ENCODE data around the gene SLAIN2. TPM values are rescaled to one million over a fixed set of nuclear protein-coding genes. Genes with fewer than 3 reads are reported as not detected.

The SLAIN2 gene
- total RNA-seq, 1 experiment from 2014 or later = 12.5 TPM

GRCh38 chr4:48315728-48316630 is 25.4 kb upstream of the SLAIN2 start:
- H3K9me2 ChIP-seq (replicated peaks; ENCODE audit: low read length) = no peaks in the 10 kb centered on the region
- no peaks in the 10 kb centered on the region for H4K20me1 ChIP-seq (ENCODE audit: low read length)
- ChIA-PET POLR2A (ENCODE audit: unreplicated experiment) (no interaction called here), CTCF (no interaction called here)
- no peak overlapping the region for H3K4me3 ChIP-seq (ENCODE audit: low read length)
- no peaks in the 10 kb centered on the region for H3K27me3 ChIP-seq (ENCODE audit: low read length)
- intact Hi-C loops (cut with micrococcal nuclease) = loop anchor here (1.0 kb wide), 1 partner anchor 230 kb away; no protein-coding TSS in a partner anchor
- BruUV-seq (replicated peaks) = no TSS peak
- H3F3A ChIP-seq (ENCODE audit: low read length, unreplicated experiment) = no peaks in the 10 kb centered on the region
- no peaks in the 10 kb centered on the region for H3K36me3 ChIP-seq (ENCODE audit: low read depth, low read length)
- H3K9ac ChIP-seq (ENCODE audit: low read length) = no peak overlapping the region
- no peak for TF ChIP-seq EZH2phosphoT487 (IDR thresholded peaks at IDR 0.05; ENCODE audit: borderline replicate concordance, low read length)
- peak; percentile 77 for TF ChIP-seq CTCF (conservative IDR thresholded peaks at IDR 0.05; ENCODE audit: low read depth, low read length)
- H3K4me1 ChIP-seq (ENCODE audit: insufficient read depth, low read length) = no peaks in the 10 kb centered on the region
- H3K4me2 ChIP-seq (ENCODE audit: low read length) = no peak overlapping the region
- H3K9me3 ChIP-seq (ENCODE audit: low read length) = no peaks in the 10 kb centered on the region
- ATAC-seq (peak; percentile 73), DNase-seq (peak; percentile 63)
- H3K27ac ChIP-seq (ENCODE audit: low read length) = no peak overlapping the region
- no peaks in the 10 kb centered on the region for H3K79me2 ChIP-seq (ENCODE audit: low read length)
- no peak overlapping the region for H2AFZ ChIP-seq (ENCODE audit: low read length)

- TF ChIP-seq EZH2 (IDR thresholded peaks at IDR 0.05; ENCODE audit: low read length, unreplicated experiment) (no peak), EZH2phosphoT487 (IDR thresholded peaks at IDR 0.05; ENCODE audit: borderline replicate concordance, low read length) (no peak), CTCF (conservative IDR thresholded peaks at IDR 0.05; ENCODE audit: low read depth, low read length) (no peak)
- POLR2A ChIA-PET (ENCODE audit: unreplicated experiment) = no interaction called here
- H3K4me2 ChIP-seq (ENCODE audit: low read length) = no peak overlapping the region
- H3K9me3 ChIP-seq (ENCODE audit: low read length) = no peaks in the 10 kb centered on the region
- H3F3A ChIP-seq (ENCODE audit: low read length, unreplicated experiment) = no peaks in the 10 kb centered on the region
- no peaks in the 10 kb centered on the region for H3K27me3 ChIP-seq (ENCODE audit: low read length)
- H3K36me3 ChIP-seq (ENCODE audit: low read depth, low read length) = no peaks in the 10 kb centered on the region
- H3K9ac ChIP-seq (ENCODE audit: low read length) = no peak overlapping the region
- ATAC-seq (no peak), DNase-seq (no peak)
- no peaks in the 10 kb centered on the region for H3K79me2 ChIP-seq (ENCODE audit: low read length)
- no TSS peak for BruUV-seq (replicated peaks)
- no peaks in the 10 kb centered on the region for H4K20me1 ChIP-seq (ENCODE audit: low read length)
- no peak overlapping the region for H3K27ac ChIP-seq (ENCODE audit: low read length)
- intact Hi-C loops (cut with micrococcal nuclease) = no loop called here
- CTCF ChIA-PET = no interaction called here
- no peaks in the 10 kb centered on the region for H3K9me2 ChIP-seq (replicated peaks; ENCODE audit: low read length)
- no peak overlapping the region for H3K4me3 ChIP-seq (ENCODE audit: low read length)
- no peak overlapping the region for H2AFZ ChIP-seq (ENCODE audit: low read length)
- H3K4me1 ChIP-seq (ENCODE audit: insufficient read depth, low read length) = no peaks in the 10 kb centered on the region
These were observed 20.0 kb upstream of the SLAIN2 start for GRCh38 chr4:48321312-48321711.

- no peak overlapping the region for H2AFZ ChIP-seq (ENCODE audit: low read length)
- CTCF ChIA-PET = no interaction called here
- no peaks in the 10 kb centered on the region for H4K20me1 ChIP-seq (ENCODE audit: low read length)
- TF ChIP-seq CTCF (conservative IDR thresholded peaks at IDR 0.05; ENCODE audit: low read depth, low read length) (no peak), EZH2phosphoT487 (IDR thresholded peaks at IDR 0.05; ENCODE audit: borderline replicate concordance, low read length) (no peak), EZH2 (IDR thresholded peaks at IDR 0.05; ENCODE audit: low read length, unreplicated experiment) (no peak)
- H3K4me3 ChIP-seq (ENCODE audit: low read length) = no peak overlapping the region
- H3K4me2 ChIP-seq (ENCODE audit: low read length) = no peak overlapping the region
- H3K9ac ChIP-seq (ENCODE audit: low read length) = no peak overlapping the region
- POLR2A ChIA-PET (ENCODE audit: unreplicated experiment) = no interaction called here
- no peaks in the 10 kb centered on the region for H3K4me1 ChIP-seq (ENCODE audit: insufficient read depth, low read length)
- H3K9me3 ChIP-seq (ENCODE audit: low read length) = no peaks in the 10 kb centered on the region
- H3K36me3 ChIP-seq (ENCODE audit: low read depth, low read length) = no peaks in the 10 kb centered on the region
- DNase-seq (no peak), ATAC-seq (no peak)
- BruUV-seq (replicated peaks) = no TSS peak
- no peaks in the 10 kb centered on the region for H3F3A ChIP-seq (ENCODE audit: low read length, unreplicated experiment)
- no peaks in the 10 kb centered on the region for H3K9me2 ChIP-seq (replicated peaks; ENCODE audit: low read length)
- intact Hi-C loops (cut with micrococcal nuclease) = no loop called here
- no peak overlapping the region for H3K27ac ChIP-seq (ENCODE audit: low read length)
- H3K79me2 ChIP-seq (ENCODE audit: low read length) = no peaks in the 10 kb centered on the region
- no peaks in the 10 kb centered on the region for H3K27me3 ChIP-seq (ENCODE audit: low read length)
These were observed 19.3 kb upstream of the SLAIN2 start for GRCh38 chr4:48322063-48322462.
